HG02571 (cell line): ENCODE measurements around the gene TMUB1.

ENCODE experiments used
- ATAC-seq: cut with Tn5 transposase; IDR thresholded peaks from one replicate; pipeline ENCODE4 v1.9.1; 2021; ENCODE audit warnings: mild to moderate bottlenecking, moderate library complexity; ENCODE audit not compliant: unreplicated experiment

The TMUB1 gene

GRCh38 chr7:151104411-151105235, 21.3 kb upstream of the TMUB1 start:
- no peak for ATAC-seq

- no peak for ATAC-seq
These were observed 20.7 kb upstream of the TMUB1 start for GRCh38 chr7:151103973-151104372.

- no peak for ATAC-seq
These were observed 19.7 kb upstream of the TMUB1 start for GRCh38 chr7:151102991-151103390.

- no peak for ATAC-seq
These were observed 18.5 kb upstream of the TMUB1 start for GRCh38 chr7:151101621-151102396.

GRCh38 chr7:151100921-151101320, 17.6 kb upstream of the TMUB1 start:
- ATAC-seq, result no peak

- no peak for ATAC-seq
These were observed 16.4 kb upstream of the TMUB1 start for GRCh38 chr7:151099486-151100211.

GRCh38 chr7:151095828-151096475, 12.7 kb upstream of the TMUB1 start:
- no peak for ATAC-seq

GRCh38 chr7:151095123-151095797, 12.0 kb upstream of the TMUB1 start:
- no peak for ATAC-seq

- no peak for ATAC-seq
These were observed 11.4 kb upstream of the TMUB1 start for GRCh38 chr7:151094675-151095074.

- no peak for ATAC-seq
These were observed 10.5 kb upstream of the TMUB1 start for GRCh38 chr7:151093748-151094147.

- ATAC-seq, result no peak
These were observed 8.7 kb upstream of the TMUB1 start for GRCh38 chr7:151091988-151092387.

- ATAC-seq, result no peak
These were observed 8.1 kb upstream of the TMUB1 start for GRCh38 chr7:151091431-151091830.

- ATAC-seq, result no peak
These were observed 7.7 kb upstream of the TMUB1 start for GRCh38 chr7:151091003-151091402.

GRCh38 chr7:151089893-151090730, 6.8 kb upstream of the TMUB1 start:
- ATAC-seq, result no peak

- ATAC-seq, result no peak
These were observed 5.8 kb upstream of the TMUB1 start for GRCh38 chr7:151088856-151089699.

- no peak for ATAC-seq
These were observed 4.9 kb upstream of the TMUB1 start for GRCh38 chr7:151088019-151088855.

- no peak for ATAC-seq
These were observed 4.1 kb upstream of the TMUB1 start for GRCh38 chr7:151087245-151088018.
